Uterus (tissue), 4 donors: ENCODE measurements around the gene SLC6A19. TPM values are rescaled to one million over a fixed set of nuclear protein-coding genes. Genes with fewer than 3 reads are reported as not detected.

ENCODE experiments used
- DNase-seq, 2 donors: peaks; one replicate each; pipeline ENCODE4 v3.0.0-alpha.2; 2019 to 2020
- H3K27ac ChIP-seq, 2 donors: fragments of 200-600 bp; sonication (generic); 1 replicate in 1 of 2; 2 replicates in 1 of 2; pipeline ENCODE4 v1.5.1; 2016 to 2018
- H3K27me3 ChIP-seq, 2 donors: fragments of 200-600 bp; sonication (generic); one replicate each; pipeline ENCODE4 v1.5.1; 2018 to 2019; ENCODE audit warnings: control low read depth in 1 of 2
- H3K36me3 ChIP-seq, 2 donors: fragments of 200-600 bp; sonication (generic); one replicate each; pipeline ENCODE4 v1.5.1; 2019; ENCODE audit warnings: control low read depth in 1 of 2
- H3K4me1 ChIP-seq, 2 donors: fragments of 200-600 bp; sonication (generic); one replicate each; pipeline ENCODE4 v1.5.1; 2018 to 2019; ENCODE audit warnings: control low read depth in 1 of 2
- H3K4me3 ChIP-seq, 2 donors: fragments of 200-600 bp; sonication (generic); 1 replicate in 1 of 2; 2 replicates in 1 of 2; pipeline ENCODE4 v1.5.1; 2018 to 2019; ENCODE audit warnings: mild to moderate bottlenecking in 1 of 2
- H3K9me3 ChIP-seq, 2 donors: fragments of 200-600 bp; sonication (generic); one replicate each; pipeline ENCODE4 v1.5.1; 2019; ENCODE audit warnings: control low read depth in 1 of 2
- POLR2A ChIP-seq, 2 donors: fragments of 450-650 bp; IDR thresholded peaks; one replicate each; pipeline ENCODE4 v1.6.1; 2016; ENCODE audit warnings: antibody characterized with exemption in 2 of 2, mild to moderate bottlenecking in 1 of 2, moderate library complexity in 1 of 2
- intact Hi-C: fragments of 100-400 bp; cut with DNase I; formaldehyde crosslinking; loops from one replicate; pipeline ENCODE4 v1.15.1; 2023; ENCODE audit warnings: low total_unique reads
- total RNA-seq, 4 donors: library from RNA; depleted of rRNA in 3 of 4; stranded (reverse); fragments of >200 nt in 3 of 4; gene quantifications; one replicate each; pipeline versions ENCODE4 v1.1.0 to v1.2.4, GENCODE V29; 2014 to 2023
- TF ChIP-seq, protein P1 (sequence below), 4 experiments: fragments of 200-600 bp in 2 of 4; fragments of 450-650 bp in 2 of 4; sonication (generic) in 2 of 4; IDR thresholded peaks; one replicate each; pipeline ENCODE4 v1.5.1; 2016 to 2019; ENCODE audit warnings: antibody characterized with exemption in 4 of 4, mild to moderate bottlenecking in 2 of 4, moderate library complexity in 1 of 4
- donor health status: DM: yes; HTN: yes; CAD: no.

SLC6A19 gene
- total RNA-seq, 4 donors from 2014 or later, result under 0.01 TPM; not detected in 3

DNA sequence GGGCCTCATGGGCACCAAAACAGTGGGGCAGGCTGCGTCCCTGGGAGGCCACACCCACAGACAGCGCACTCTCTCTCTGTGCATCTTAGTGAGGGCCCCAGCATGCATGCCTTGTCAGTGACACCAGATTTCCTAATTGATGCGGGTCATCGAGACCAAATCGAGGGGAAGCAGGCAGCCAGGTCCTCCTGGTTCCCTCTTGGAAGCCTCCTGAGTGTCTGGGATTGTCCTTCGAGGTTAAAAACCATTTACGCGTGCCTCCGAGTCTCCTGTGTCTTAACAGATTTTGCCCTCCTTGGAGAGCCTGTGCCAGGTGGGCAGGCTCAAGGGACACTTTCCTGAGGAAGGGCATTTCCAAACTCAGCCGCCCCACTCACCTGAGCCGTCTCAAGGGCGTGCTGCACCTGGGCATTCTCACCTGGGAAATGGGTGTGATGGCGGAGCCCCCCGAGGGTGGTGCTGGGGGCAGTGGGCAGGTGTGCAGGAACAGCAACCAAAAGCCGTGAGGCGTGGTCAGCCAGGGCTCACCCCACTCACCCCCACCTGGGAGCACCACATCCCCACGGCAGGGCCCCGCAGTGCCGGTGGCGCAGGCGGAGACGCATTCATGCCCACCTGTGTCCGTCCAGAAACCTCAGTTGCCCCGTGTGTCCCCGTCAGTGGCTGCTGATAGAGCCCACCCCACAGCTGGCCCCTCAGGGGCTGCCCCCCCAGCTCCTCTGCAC is 2.7 kb downstream of the SLC6A19 start:
- Histone ChIP-seq H3K27ac (no peak overlapping the region), H3K4me1 (no peaks in the 10 kb centered on the region), H3K36me3 (no peaks in the 10 kb centered on the region), H3K4me3 (no peak overlapping the region), H3K9me3 (no peaks in the 10 kb centered on the region), H3K27me3 (no peaks in the 10 kb centered on the region)
- intact Hi-C loops, result no loop called here
- TF ChIP-seq, protein P1, sequence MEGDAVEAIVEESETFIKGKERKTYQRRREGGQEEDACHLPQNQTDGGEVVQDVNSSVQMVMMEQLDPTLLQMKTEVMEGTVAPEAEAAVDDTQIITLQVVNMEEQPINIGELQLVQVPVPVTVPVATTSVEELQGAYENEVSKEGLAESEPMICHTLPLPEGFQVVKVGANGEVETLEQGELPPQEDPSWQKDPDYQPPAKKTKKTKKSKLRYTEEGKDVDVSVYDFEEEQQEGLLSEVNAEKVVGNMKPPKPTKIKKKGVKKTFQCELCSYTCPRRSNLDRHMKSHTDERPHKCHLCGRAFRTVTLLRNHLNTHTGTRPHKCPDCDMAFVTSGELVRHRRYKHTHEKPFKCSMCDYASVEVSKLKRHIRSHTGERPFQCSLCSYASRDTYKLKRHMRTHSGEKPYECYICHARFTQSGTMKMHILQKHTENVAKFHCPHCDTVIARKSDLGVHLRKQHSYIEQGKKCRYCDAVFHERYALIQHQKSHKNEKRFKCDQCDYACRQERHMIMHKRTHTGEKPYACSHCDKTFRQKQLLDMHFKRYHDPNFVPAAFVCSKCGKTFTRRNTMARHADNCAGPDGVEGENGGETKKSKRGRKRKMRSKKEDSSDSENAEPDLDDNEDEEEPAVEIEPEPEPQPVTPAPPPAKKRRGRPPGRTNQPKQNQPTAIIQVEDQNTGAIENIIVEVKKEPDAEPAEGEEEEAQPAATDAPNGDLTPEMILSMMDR (IDR thresholded peaks at IDR 0.05), result no peak
- TF ChIP-seq POLR2A (IDR thresholded peaks at IDR 0.05), result no peak
- no peak for DNase-seq

DNA sequence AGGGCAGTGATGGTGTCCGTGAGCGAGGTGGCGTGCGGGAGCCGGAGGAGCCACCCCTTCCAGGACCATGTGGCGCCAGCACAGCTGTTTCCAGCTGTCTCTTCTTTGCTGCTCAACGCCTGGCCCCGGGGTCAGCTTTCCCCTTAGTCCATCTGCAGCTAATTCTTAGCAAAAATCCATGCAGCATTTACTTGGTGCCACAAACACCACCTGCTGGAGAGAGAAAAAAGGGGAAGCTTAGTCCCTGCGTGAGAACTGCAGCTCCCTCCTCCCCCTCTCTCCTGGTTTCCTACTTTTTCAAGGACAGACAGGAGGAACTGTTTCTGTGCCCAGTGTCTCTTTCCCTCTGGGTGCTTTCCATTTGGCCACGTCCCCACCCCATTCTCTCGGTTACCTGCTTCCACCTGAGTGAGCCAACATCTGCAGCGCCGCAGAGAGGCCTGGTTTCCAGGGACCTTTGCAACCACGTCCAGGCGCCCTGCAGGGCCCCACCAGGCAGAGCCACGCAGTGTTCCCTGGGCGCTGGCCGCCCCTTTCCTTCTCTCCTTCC is 3.4 kb downstream of the SLC6A19 start:
- Histone ChIP-seq H3K4me1 (no peaks in the 10 kb centered on the region), H3K4me3 (no peak overlapping the region), H3K9me3 (no peaks in the 10 kb centered on the region), H3K36me3 (no peaks in the 10 kb centered on the region), H3K27me3 (no peaks in the 10 kb centered on the region), H3K27ac (no peak overlapping the region)
- TF ChIP-seq, protein P1 (IDR thresholded peaks at IDR 0.05), result peak in 1 of 4 experiments; percentile 4
- TF ChIP-seq POLR2A (IDR thresholded peaks at IDR 0.05), result no peak
- intact Hi-C loops, result no loop called here
- DNase-seq, result no peak

DNA sequence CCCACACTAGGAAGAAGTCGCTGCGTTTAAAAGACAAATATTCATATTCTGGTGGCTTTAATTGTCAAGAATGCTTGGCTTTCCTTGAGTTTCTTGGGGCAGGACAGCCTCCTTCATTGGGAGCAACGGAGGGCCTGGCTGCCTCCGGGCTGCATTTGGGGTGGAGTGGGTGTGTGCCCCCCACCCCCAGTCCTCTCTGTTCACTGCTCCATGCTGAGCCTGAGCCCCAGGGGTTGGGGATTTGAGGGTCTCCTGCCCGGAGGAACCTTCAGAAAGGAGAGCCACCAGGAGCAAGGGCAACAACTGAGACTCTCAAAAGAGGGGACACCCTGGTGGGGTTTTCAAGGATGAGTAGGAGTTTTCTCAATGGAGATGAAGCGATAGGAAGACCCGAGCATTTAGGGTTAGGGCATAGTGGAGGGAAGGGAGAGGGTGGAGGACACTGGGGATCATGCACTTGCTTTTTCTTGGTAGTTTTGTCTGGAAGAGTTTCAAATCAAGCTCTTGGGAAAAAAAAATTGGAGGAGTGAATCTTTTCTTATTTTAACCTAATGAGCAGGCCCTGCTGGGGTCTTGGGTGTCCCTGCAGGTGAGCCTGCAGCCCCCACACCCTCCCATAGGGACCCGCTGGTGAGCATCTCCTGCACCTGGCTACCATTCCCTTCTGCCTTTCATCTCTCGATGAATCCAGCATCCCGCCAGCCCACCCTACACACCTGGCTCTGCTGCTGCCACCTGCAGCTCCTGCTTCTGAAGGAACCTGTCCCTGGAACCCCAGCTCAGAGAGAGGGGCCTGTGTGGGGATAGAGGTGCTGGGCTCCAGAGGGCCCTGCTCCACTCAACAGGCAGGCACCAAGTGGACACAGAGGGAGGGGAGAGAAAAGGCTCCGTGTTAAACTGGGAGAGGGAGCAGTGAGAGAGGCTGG is 4.1 kb downstream of the SLC6A19 start:
- H3K27me3 ChIP-seq, result no peaks in the 10 kb centered on the region
- no peak overlapping the region for H3K27ac ChIP-seq
- no peaks in the 10 kb centered on the region for H3K36me3 ChIP-seq
- intact Hi-C loops, result no loop called here
- H3K4me3 ChIP-seq, result no peak overlapping the region
- H3K9me3 ChIP-seq, result no peaks in the 10 kb centered on the region
- no peaks in the 10 kb centered on the region for H3K4me1 ChIP-seq
- TF ChIP-seq, protein P1 (IDR thresholded peaks at IDR 0.05), result no peak
- no peak for TF ChIP-seq POLR2A (IDR thresholded peaks at IDR 0.05)
- DNase-seq, result no peak

DNA sequence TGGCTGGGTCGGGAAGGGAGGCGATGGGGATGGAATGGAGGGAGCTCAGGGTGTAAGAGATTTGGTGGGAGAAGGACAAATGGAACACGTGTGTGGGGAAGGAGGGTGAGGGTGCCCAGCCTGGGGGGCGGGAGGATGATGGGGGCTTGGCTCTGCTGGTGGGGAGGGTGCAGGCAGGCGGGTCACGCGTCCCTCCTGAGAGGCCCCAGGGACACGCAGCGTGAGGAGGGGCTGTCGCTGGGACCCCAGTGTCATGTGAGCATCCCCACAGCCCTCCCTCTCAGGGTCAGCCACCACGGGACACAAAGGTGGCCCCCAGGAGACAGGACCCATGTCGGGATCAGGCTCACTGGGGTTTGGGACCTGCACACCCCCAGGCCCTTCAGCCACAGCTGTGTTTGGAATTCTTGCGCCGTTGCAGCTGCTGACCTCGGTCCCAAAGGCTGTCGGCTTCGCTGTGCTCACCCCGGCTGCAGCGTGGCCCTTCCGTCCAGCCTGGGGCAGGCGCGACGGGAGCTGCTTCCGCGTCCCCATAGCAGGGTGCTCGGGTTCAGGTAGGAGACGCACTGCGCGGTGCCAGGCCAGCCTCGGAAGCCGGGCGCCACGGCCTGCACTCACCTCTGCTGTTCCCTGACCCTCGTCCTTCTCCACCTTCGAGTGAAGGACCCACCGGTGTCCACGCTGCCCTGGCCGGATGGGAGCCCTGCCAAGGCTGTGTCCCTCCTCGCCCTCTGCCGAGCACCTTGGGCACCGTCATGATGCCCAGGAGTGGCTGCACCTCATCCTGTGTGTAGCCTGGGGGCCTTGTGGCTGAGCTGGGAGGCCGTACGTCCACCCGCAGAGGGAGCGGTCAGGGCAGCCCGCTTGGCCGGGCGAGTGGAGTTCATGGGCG is 5.4 kb downstream of the SLC6A19 start:
- H3K27ac ChIP-seq, result no peak overlapping the region
- H3K4me3 ChIP-seq, result no peak overlapping the region
- TF ChIP-seq, protein P1 (IDR thresholded peaks at IDR 0.05), result no peak
- TF ChIP-seq POLR2A (IDR thresholded peaks at IDR 0.05), result no peak
- intact Hi-C loops, result no loop called here
- no peaks in the 10 kb centered on the region for H3K36me3 ChIP-seq
- no peak for DNase-seq
- H3K27me3 ChIP-seq, result no peaks in the 10 kb centered on the region
- H3K9me3 ChIP-seq, result no peaks in the 10 kb centered on the region
- no peaks in the 10 kb centered on the region for H3K4me1 ChIP-seq
